ENCODE results near the gene ELAVL1.

Gene ELAVL1

DNA sequence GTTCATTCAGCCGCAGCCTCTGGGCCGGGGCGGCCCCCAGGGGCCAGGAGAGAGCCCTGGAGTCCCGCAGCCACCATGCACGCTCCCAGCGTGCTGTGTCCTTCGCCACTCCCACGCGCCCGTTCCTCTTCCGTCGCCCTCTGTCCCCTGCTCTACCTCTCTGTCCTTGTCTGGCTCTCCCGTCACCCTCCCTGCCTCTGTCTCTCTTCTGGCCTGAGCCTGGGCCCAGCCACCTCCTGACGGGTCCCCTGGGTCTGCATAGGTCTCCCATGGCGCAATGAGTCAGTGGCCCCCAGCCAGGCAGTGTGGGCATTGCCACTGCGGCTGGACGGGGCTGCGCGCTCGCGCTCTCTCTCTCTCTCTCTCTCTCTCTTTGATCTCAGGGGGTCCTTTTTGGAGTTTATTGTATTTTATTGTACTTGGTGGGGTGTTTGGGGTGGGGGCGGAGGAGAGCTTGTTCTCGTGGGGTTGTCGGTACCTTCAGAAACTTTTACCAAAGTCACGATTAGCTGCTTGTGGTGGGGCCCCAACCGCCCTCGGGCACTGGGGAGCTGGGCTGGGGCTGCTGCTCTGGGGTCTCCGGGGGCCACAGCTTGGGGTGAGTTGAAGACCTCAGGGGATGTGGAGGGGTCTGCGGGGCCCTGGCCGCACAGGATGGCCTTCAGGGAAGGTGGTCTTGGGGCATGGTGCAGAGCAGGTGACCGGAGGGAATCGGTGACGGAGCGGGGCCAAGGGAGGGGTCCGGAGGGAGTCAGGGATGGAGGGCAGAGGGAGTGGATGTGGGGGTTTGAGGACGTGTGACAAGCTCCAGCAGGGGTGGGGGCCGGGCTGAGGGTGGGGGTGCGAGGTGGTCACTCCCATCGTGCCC is 92.5 kb downstream of the ELAVL1 start:
- in situ Hi-C loops (cut with MboI; ENCODE audit: low pct_unique_long_range_greater_than_20kb, low sequenced_read_pairs, unreplicated experiment), result no loop called here
- no peak for DNase-seq (ENCODE audit: low spot score)
- TF ChIP-seq CTCF (IDR thresholded peaks at IDR 0.05; ENCODE audit: extremely low read depth, insufficient read depth, missing control alignments), result no peak

- in situ Hi-C loops (cut with MboI; ENCODE audit: low pct_unique_long_range_greater_than_20kb, low sequenced_read_pairs, unreplicated experiment), result no loop called here
These were observed 93.2 kb downstream of the ELAVL1 start for GRCh38 chr19:7912144-7912696.

DNA sequence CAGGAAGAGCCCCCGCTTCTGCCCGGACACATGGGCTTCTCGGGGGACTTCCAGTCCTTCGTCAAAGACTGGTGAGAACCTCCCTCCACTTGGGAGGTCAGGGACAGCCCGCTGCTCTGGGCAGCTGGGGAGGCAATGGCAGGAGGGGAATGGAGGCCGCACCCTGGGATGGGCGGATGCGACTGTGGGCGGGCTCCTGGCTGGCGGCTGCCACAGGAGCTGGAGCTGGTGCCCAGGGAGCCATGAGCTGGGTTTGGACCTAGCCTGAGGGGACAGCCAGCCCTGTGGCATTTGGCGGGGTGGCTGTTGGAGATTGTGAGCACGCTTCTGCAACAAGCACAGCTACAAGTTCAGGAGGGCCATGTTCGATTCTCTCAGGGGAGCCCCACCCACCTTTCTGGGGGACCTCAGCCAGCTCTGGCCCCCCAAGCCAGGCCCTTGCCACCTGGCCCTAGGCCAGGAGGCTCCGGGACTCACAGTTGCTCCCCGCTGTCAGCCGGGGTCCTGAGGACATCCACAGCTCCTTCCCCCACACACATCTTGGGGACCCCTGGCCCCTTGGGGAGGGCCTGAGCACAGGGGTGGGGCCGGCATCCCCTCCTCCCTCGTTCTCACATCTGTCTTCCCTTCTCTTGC is 93.8 kb downstream of the ELAVL1 start:
- no peak for DNase-seq (ENCODE audit: low spot score)
- TF ChIP-seq CTCF (IDR thresholded peaks at IDR 0.05; ENCODE audit: extremely low read depth, insufficient read depth, missing control alignments), result no peak
- in situ Hi-C loops (cut with MboI; ENCODE audit: low pct_unique_long_range_greater_than_20kb, low sequenced_read_pairs, unreplicated experiment), result no loop called here

More at GRCh38 chr19:7912144-7912696, 93.2 kb downstream of the ELAVL1 start:
- DNase-seq (ENCODE audit: low spot score), result no peak
- TF ChIP-seq CTCF (IDR thresholded peaks at IDR 0.05; ENCODE audit: extremely low read depth, insufficient read depth, missing control alignments), result no peak

DNA sequence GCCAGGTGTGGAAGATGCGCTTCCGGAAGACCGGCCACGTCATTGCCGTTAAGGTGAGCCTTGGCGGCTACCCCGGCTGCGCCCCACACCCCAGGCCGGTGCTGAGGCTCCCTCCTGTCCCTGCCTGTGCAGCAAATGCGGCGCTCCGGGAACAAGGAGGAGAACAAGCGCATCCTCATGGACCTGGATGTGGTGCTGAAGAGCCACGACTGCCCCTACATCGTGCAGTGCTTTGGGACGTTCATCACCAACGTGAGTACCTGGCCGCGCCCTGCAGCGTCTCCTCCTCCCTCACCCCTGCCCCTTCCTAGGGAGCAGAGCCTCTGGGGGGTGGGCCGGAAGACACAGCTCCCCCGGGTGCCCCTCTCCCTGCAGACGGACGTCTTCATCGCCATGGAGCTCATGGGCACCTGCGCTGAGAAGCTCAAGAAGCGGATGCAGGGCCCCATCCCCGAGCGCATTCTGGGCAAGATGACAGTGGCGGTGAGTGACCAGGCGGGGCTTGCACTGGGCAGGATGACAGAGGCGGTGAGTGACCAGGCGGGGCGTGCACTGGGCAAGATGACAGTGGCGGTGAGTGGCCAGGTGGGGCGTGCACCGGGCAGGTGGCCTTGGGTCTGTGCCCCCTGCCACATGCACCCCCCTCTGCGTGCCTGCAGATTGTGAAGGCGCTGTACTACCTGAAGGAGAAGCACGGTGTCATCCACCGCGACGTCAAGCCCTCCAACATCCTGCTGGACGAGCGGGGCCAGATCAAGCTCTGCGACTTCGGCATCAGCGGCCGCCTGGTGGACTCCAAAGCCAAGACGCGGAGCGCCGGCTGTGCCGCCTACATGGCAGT is 94.9 kb downstream of the ELAVL1 start:
- in situ Hi-C loops (cut with MboI; ENCODE audit: low pct_unique_long_range_greater_than_20kb, low sequenced_read_pairs, unreplicated experiment), result no loop called here
- DNase-seq (ENCODE audit: low spot score), result no peak

DNA sequence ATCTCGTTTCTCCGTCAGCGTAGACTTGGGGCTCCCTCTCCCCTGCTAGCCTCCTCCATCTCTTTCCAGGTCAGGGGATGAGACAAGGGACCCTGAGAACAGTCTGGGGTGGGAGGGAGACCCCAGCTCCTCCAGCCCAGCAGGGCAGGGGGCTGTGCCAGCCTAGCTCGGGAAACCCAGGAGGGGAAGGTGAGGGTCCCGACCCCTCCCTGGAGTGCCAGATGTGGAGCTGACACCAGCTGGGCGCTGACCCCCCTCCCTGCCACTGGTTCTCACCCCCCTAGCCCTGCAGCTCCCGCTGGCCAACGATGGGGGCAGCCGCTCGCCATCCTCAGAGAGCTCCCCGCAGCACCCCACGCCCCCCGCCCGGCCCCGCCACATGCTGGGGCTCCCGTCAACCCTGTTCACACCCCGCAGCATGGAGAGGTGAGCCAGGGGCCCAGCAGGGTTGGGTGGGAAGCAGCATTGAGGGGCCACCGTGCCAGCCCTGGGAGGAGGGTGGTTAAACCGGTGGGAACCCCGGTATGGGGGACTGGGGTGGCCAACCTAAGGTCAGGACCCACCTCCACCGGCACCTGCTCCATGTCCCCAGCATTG is 95.9 kb downstream of the ELAVL1 start:
- no peak for DNase-seq (ENCODE audit: low spot score)
- TF ChIP-seq CTCF (IDR thresholded peaks at IDR 0.05; ENCODE audit: extremely low read depth, insufficient read depth, missing control alignments), result no peak
- in situ Hi-C loops (cut with MboI; ENCODE audit: low pct_unique_long_range_greater_than_20kb, low sequenced_read_pairs, unreplicated experiment), result no loop called here

More for the DNA sequence above, 94.9 kb downstream of the ELAVL1 start:
- TF ChIP-seq CTCF (IDR thresholded peaks at IDR 0.05; ENCODE audit: extremely low read depth, insufficient read depth, missing control alignments), result no peak

Measured in GM13977 (cell line).